NCI-H446 treated with DMSO at 0.1 percent for 48 hours (cell line): ENCODE results near the gene KANK2.

Experiments
- DNase-seq: peaks from one replicate; lab custom pipeline; 2025; lab: John Stamatoyannopoulos, UW

KANK2 gene

GRCh38 chr19:11225815-11226214 lies 28.5 kb upstream of the KANK2 start:
- no peak for DNase-seq

GRCh38 chr19:11225172-11225571 lies 27.8 kb upstream of the KANK2 start:
- DNase-seq = no peak

GRCh38 chr19:11224429-11224828 lies 27.1 kb upstream of the KANK2 start:
- DNase-seq = no peak

GRCh38 chr19:11223200-11223599 lies 25.9 kb upstream of the KANK2 start:
- no peak for DNase-seq

- no peak for DNase-seq
Measured at GRCh38 chr19:11221082-11221598, 23.8 kb upstream of the KANK2 start.

- DNase-seq = no peak
Measured at GRCh38 chr19:11214387-11214786, 17.0 kb upstream of the KANK2 start.

GRCh38 chr19:11210656-11210928 lies 13.2 kb upstream of the KANK2 start:
- DNase-seq = no peak

DNA sequence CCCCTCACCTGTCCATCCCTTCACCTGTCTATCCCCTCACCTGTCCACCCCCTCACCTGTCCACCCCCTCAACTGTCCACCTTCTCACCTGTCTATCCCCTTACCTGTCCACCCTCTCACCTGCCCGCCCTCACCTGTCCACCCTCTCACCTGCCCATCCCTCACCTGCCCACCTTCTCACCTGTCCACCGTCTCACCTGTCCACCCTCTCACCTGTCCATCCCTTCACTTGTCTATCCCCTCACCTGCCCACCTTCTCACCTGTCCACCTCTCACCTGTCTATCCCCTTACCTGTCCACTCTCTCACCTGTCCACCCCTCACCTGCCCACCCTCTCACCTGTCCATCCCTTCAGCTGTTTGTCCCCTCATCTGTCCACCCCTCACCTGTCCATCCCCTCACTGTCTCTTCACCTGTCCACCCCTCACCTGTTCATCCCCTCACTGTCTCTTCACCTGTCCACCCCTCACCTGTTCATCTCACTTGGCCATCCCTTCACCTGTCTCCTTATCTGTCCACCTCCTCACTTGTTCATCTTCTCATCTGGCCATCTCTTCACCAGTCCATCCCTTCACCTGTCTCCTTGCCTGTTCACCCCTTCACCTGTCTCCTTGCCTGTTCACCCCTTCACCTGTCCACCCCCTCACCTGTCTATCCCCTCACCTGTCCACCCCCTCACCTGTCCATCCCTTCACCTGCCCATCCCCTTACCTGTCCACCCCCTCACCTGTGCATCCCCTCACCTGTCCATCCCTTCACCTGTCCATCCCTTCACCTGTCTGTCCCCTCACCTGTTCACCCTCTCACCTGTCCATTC lies 12.7 kb upstream of the KANK2 start:
- DNase-seq = no peak

DNA sequence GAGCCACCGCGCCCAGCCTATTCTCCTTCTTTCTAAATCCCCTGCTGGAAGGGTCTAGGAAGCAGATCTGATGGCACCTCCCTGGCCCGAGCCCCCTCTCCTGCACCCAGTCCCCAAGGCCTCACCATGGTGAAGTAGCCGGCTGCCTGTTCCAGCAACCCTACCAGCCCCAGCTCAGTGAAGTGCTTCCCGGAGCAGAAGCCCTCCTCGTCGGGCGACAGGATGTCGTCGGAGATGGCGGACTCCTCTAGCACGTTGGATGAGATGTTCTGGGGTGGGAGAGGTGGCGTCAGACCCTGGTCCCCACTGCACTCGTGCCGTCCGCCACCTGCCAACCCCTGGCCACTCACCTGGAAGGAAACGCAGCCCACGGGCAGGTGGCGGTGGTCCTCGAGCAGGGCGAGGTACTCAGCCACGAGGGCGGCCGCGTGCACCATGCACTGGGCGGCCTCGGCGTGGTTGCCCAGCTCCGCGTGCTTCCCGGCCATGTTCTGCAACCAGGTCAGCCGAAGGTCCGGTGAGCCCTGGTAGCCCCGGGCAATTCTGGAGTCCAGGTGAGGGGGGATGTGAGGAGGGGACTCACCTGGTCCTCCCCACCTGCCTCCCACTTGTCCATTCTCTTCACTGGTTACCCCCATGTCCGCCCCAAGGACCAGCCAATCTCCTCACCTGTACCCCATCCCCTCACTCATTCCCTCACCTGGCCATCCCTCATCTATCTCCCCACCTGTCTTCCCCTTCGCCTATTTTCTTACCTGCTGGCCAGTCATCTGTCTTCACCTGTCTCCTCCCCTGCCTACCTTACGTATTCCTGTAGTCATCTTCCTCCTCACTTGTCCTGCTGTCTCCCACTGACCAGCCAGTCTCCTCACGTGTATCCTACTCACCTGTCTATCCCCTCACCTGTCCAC lies 11.5 kb upstream of the KANK2 start:
- no peak for DNase-seq

GRCh38 chr19:11205939-11206570 lies 8.7 kb upstream of the KANK2 start:
- DNase-seq = no peak

GRCh38 chr19:11204943-11205349 lies 7.6 kb upstream of the KANK2 start:
- no peak for DNase-seq

DNA sequence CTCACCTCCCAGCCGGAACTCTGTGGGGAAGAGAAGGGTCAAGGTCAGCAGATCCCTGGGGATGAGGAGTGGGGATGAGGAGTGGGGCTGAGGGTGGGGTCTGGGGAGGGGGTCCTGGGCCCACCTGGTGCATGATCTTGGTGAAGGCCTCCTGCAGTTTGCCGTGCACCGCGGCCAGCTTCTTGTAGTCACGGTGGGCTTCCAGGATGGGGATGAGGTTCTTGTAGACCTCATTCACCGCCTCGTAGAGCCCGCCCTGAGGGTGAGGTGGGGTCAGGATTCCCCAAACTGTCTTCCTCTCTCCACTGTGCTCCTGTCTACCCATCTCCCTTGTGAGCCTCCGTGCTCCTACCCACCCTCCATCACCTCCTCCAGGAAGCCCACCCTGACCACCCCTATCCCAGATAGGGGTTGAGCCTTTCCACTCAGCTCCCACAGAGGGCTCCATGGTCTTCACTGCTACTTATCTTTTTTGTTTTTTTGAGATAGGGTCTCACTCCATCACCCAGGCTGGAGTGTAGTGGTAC lies 6.8 kb upstream of the KANK2 start:
- no peak for DNase-seq

DNA sequence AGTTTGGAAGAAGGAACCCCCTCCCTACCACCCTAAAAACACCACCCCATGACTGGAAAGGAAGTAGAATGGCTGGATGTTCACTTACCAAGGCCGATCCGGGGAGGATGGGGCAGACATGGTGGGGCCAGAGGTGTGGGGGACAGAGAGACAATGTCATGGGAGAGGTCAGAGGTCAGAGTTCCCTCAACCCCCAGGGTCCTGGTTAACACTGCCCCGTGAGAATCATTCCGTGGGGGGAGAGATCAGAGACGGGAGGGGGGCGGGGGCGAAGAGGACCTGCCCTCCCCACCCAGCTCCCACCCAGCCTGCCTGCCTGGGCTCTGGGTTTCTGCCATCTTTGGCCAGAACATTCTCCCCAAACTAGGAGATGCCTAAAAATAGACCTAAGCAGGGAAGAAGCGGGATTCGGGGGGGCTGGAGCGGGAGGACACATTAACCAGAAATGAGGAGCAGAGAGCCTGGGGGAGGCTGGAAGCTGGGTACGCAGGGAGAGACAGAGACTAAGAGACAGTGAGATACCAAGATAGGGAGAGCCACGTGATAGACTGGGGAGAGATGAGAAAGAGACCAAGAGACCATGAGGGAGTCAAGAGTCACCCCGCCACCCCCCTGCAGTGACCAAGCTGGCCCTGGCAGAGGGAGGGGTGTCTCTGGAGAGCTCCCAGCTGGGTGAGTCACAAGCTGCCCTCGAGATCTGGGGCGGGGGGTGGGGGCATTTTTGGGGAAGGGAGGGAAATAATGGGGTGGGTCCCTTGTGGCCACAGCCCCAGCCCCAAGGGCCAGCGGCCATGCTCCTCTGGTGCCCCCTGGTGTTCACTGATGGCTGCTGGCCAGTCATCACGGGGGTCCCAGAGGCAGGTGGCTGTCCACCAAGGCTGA lies 6.1 kb upstream of the KANK2 start:
- DNase-seq = no peak

DNA sequence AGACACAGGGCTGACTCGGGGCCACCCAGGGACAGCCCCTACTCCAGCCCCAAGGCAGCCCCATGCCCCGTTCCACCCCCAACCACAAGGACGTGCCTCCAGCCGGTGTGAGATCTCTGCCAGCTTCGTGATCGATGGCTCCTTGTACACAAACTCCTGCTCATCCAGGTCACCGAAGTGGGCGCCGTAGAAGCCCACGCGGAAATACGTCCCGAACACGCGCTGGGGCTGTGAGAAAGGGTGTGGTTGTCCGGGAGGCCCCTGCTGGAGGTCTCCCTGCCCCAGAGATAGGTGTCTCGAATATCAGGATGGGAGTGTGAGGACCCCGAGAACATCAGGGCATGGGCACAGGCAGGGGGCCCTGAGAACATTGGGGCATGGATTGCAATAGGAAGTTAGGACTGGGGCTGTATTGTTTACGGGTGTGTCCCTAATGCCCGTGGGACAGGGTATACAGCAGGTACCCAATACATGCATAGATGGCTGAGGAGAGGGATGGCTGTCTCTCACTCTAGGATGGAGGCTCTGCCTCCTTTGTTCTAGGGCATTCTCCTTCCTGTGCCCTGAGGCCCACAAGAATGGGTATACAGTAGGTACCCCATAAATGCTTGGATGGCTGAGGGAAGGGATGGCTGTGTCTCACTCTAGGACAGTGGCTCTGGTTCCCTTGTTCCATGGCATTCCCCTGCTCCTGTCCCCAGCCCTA lies 5.3 kb upstream of the KANK2 start:
- DNase-seq = no peak

GRCh38 chr19:11201791-11202190 lies 4.4 kb upstream of the KANK2 start:
- no peak for DNase-seq

GRCh38 chr19:11200931-11201330 lies 3.6 kb upstream of the KANK2 start:
- DNase-seq = no peak

DNA sequence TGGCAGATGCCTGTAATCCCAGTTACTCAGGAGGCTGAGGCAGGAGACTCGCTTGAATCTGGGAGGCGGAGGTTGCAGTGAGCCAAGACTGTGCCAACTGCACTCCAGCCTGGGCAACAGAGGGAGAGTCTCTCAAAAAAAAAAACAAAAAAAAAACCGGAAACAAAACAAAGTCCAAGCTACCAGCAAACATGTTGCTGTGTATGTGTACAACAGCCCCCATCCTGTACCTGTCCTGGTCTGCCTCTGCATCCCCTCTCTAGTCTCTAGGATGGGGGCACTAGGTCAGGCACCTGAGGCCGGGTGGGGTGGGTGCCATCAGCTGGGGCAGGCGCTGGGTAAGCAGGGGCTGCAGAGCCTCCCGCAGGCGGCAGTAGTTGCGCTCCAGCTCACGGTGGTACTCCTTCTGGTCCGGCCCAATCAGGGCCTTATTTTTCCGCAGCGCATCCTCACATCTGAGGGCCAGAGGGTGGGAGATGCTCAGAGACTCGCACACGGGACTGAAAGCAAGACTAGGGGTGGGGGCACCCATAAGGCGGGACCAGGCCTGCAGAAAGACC lies 2.8 kb upstream of the KANK2 start:
- DNase-seq = no peak

DNA sequence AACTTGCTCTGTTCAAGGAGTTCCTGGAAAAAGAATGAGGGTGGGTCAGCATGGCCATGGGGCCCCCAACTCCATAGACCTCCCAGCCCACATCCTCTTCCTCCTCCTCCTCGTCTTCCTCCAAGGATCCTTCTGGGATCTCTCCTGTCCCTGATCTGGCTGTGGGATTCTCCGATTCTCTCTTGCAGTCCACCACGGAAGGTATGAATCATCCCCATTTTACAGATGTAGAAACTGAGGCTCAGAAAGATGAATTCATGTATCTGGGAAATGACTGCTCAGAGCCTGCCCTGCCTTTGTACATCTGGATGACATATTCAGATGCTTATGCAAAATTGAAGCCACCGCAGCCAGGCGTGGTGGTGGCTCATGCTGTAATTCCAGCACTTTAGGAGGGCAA lies 2.2 kb upstream of the KANK2 start:
- no peak for DNase-seq

DNA sequence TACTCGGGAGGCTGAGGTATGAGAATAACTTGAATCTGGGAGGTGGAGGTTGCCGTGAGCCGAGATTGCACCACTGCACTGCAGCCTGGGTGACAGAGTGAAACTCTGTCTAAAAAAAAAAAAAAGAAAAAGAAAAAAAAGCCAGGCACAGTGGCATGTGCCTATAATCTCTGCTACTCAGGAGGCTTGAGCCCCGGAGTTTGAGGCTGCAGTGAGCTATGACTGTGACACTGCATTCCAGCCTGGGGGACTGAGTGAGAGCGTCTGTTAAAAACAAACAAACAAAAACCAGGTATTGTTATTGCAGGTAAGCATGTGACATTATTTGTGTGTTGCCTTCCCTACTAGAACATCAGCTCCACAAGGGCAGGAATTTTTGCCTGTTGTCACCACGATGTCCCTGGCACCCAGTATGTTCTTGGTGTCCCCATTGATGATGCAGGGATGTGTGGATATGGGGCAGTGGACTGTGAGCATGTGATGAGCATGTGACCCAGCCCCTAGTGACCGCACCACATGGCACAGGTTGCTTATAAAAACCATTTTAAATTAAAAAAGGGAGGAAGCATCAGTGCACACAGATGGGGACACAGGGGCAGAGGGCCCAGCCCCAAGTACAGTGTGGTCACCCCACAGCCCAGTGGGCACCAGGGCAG lies 1.6 kb upstream of the KANK2 start:
- DNase-seq = no peak

GRCh38 chr19:11198175-11198534 lies 810 bp upstream of the KANK2 start:
- DNase-seq = no peak
